T-helper 2 cell (primary cell): ENCODE results near the gene PALD1.
"Not testable (repeated sequence)": the region's sequence is repeated elsewhere in the genome, so short reads cannot be mapped to it uniquely, and the experiment has no call there.

Experiments
- DNase-seq, 5 experiments: peaks; one replicate each; pipeline versions ENCODE4 v3.0.0 to v3.0.0-alpha.2; 2012 to 2022

The PALD1 gene

GRCh38 chr10:70575874-70576802 lies 97.6 kb downstream of the PALD1 start:
- peak in 2 of 5 experiments; percentile 52 to 58 for DNase-seq

DNA sequence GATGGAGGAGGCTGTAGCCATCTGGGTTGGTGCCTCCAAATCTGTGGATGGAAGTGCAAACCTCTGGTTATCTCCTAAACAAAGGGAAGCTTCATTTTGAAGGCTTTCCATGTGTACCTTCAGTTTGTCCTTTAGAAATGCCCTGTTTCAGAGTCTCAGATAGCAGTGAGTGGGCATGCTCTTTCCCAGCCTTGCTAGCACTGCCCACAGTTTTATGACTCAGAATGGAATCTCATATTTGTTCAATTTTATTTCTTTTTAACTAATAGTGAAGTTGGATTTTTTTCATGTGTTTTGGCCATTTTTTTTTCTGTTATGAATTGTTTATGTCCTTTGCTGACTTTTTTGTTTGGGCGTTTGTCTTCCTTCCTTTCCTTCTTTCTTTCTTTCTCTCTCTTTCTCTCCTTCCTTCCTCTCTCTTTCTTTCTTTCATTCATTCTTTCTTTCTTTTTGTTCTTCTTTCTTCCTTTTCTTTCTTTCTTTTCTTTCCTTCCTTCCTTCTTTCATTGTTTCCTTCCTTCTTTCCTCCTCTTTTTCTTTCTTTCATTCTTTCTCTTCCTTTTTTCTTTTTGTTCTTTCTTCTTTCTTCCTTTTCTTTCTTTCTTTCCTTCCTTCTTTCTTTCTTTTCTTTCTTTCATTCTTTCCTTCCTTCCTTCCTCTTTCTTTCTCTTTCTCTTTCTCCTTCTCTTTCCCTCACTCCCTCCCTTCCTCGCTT lies 98.4 kb downstream of the PALD1 start:
- no peak for DNase-seq

- peak in 3 of 5 experiments; percentile 26 to 86 (median 82) for DNase-seq
Measured at GRCh38 chr10:70578371-70578947, 99.9 kb downstream of the PALD1 start.

DNA sequence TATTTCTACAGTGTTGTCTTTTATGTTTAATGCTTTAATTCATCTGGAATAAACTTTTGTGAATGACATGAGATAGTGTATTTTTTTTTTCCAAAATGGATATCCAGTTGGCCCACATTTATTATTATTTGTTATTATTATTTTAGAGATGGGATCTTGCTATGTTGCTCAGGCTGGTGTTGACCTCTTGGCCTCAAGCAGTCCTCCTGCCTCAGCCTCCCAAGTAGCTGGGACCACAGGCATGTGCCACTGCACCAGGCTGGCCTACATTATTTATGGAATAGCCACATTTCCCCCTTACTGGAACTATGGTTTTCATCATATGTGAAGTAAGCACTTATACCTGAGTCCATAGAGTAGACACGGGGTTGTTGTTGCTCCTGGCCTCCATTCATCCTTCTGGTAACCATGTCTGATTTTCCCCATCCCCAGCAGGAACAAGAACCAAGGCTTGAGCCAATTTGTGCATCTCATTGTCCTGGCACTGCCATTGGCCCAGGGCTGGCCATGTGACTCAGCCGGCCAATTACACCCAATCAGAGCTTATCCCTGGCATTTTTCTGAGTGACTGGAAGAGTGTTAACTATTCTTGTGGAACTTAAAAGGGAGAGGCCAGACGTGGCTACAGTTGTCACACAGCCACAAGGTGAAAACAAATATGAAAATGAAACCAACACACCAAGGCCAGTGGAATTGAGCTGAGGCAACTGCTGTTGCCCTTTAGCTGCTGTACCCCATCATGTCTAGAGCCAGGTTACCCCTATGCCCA lies 100.9 kb downstream of the PALD1 start:
- DNase-seq, result peak in 2 of 5 experiments; percentile 36 to 41

DNA sequence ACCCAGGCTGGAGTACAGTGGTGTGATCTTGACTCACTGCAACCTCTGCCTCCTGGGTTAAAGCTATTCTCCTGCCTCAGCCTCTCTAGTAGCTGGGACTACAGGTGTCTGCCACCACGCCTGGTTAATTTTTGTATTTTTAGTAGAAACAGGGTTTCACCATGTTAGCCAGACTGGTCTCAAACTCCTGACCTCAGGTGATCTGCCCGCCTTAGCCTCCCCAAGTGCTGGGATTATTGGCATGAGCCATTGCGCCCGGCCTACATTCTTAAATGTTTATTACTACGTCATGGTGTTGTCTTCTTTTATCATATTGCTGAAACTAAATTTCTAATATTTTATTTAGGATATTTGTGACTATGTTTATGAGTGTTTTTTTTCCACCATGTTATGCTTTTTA lies 102.6 kb downstream of the PALD1 start:
- not testable (repeated sequence) for DNase-seq

DNA sequence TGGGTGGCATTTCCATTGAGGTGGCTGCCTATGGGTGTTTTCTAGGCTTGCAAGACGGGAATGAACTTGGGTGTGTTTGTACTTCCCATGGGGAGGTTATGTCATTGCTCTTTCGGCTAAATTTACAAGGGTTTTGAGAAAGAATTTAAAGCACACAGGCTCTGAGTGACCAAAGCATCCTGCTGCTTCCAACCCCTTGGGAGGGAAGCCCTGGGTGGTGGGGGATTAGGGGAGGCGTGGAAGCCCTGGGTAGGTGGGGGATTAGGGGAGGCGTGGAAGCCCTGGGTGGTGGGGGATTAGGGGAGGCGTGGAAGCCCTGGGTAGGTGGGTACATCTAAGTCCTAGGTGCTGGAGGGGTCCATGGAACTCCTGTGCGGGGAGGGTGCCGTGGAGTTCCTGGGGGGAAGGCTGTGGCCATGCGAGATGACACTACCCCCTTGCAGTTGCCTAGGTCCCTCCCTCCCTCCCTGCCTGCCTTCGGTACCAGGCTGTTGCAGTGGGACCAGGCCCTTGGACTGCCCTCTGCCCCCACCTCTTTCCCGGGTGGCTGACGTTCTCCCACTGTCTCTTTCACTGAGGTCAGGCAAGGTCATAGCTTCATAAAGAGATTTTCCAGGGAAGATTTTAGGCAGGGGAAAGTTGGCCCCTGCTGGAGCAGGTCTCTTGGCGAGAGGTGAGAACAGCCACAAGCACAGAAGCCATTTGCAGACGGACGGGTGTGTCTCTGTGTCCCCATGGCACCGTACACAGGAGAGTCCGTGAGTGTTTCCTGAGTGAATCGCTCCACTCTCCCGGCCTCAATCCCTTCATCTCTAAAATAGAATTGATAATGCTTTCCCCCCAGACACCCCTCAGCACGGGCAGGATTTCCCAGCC lies 104.5 kb downstream of the PALD1 start:
- no peak for DNase-seq

GRCh38 chr10:70583669-70584037 lies 105.1 kb downstream of the PALD1 start:
- no peak for DNase-seq

GRCh38 chr10:70584366-70584765 lies 105.8 kb downstream of the PALD1 start:
- no peak for DNase-seq

- DNase-seq, result no peak
Measured at GRCh38 chr10:70584909-70585544, 106.5 kb downstream of the PALD1 start.

DNA sequence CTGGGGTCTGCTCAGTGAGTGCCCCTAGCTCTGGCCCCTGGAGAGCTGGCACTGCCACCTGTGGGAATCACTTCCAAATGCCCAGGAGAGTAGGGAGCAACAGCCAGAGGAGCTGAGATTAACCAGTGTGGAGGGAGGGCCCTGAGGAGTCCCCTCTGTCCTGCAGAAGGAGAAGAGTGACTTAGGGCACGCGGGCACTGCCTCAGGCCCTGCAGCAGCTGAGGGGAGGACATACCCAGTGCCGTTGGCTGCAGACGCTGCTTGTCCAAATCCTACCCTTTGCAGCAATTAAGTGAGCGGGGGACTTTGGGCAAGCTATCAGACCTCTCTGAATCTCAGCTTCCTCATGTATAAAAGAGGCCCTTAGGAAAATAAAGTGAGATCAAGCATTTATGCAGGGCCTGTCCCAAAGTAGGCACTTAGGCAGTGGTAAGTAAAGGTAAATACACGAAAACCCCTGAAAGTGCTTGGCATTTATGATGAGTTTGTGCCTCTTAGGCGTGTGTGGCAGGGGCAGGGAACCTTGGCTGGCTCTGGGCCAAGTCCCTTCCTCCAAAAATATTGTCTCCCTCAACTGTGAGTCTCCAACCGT lies 107.1 kb downstream of the PALD1 start:
- DNase-seq, result no peak

GRCh38 chr10:70586348-70586930 lies 107.9 kb downstream of the PALD1 start:
- no peak for DNase-seq

GRCh38 chr10:70587045-70587658 lies 108.6 kb downstream of the PALD1 start:
- DNase-seq, result no peak

DNA sequence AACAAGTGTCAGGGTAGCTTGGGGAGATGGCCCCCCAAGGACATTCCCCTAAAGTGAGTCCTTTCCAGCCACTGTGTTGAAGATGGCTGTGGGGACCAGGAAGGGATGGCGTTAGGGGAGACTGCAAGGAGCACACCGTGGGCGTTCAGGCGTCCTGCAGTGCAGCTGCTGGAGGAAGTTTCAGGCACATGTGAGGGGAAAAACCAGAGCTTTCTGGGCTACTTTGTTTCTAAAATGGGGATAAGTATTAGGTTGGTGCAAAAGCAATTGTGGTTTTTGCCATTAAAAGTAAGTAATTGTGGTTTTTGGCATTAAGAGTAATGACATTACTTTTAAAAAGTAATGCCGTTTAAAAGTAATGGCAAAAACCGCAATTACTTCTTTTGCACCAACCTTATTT lies 109.7 kb downstream of the PALD1 start:
- no peak for DNase-seq

- no peak for DNase-seq
Measured at GRCh38 chr10:70588859-70589570, 110.4 kb downstream of the PALD1 start.

- no peak for DNase-seq
Measured at GRCh38 chr10:70589762-70590654, 111.4 kb downstream of the PALD1 start.

- no peak for DNase-seq
Measured at GRCh38 chr10:70590655-70591416, 112.3 kb downstream of the PALD1 start.

DNA sequence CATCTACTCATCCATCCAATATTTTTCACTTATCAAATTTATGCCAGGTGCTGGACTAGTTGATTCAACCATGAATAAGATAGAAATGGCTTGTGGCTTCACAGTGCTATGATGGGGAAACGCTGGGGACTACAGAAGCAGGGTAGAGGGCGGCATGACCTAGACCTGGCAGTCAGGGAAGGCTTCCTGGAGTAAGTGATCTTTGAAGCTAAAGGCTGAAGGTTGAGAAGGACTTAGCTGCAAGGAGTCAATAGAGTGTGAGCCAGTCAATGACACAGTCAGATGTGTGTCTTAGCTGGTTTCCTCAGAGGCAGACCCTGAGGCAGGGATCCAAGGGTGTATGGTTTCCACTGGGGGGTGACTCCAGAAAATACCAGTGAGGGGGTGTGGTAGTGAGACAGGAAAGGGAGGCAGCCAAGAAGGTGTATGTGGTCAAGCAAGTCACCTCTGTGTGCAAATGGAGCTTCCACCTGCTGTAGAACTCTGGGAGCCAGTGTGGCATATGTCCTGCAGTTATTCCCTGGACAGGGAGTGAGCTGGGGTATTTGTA lies 113.7 kb downstream of the PALD1 start:
- DNase-seq, result no peak
